Skin of body (tissue), 2 donors: ENCODE results near the gene S100PBP. TPM values are rescaled to one million over a fixed set of nuclear protein-coding genes. Genes with fewer than 3 reads are reported as not detected.
"Not testable (repeated sequence)": the region's sequence is repeated elsewhere in the genome, so short reads cannot be mapped to it uniquely, and the experiment has no call there.

Experiments
- DNase-seq: peaks from one replicate; lab custom pipeline; 2025; lab: John Stamatoyannopoulos, UW
- total RNA-seq: library from RNA; depleted of rRNA; stranded (reverse); fragments of >200 nt; gene quantifications from one replicate; pipeline ENCODE4 v1.2.3, GENCODE V29; 2014

S100PBP gene
- total RNA-seq, 1 donor from 2014 or later: 29.7 TPM

- DNase-seq: no peak
Measured at GRCh38 chr1:32784817-32785216, 32.6 kb upstream of the S100PBP start.

- DNase-seq: peak; percentile 3
Measured at GRCh38 chr1:32786856-32787255, 30.6 kb upstream of the S100PBP start.

- not testable (repeated sequence) for DNase-seq
Measured at GRCh38 chr1:32789356-32789755, 28.1 kb upstream of the S100PBP start.

DNA sequence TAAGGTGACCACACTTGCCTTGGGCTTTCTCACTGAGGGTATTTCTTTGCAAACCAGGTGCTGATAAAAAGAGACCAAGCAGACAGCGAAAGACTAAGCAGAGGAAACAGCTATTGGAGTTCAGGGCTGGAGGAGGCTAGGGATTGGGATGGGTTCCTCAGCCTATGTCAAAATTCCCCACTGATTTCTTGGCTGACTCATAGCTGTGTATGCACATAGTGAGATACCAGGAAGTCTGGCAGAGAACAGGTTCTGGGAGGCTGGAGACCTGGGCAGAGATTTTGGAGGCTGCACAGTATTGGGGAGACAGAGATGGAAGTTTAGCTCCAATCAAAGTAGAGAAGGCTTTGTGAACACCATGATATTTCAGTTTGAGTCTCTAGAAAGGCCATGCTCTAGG, 25.6 kb upstream of the S100PBP start:
- no peak for DNase-seq

GRCh38 chr1:32795763-32796162, 21.7 kb upstream of the S100PBP start:
- DNase-seq: not testable (repeated sequence)

DNA sequence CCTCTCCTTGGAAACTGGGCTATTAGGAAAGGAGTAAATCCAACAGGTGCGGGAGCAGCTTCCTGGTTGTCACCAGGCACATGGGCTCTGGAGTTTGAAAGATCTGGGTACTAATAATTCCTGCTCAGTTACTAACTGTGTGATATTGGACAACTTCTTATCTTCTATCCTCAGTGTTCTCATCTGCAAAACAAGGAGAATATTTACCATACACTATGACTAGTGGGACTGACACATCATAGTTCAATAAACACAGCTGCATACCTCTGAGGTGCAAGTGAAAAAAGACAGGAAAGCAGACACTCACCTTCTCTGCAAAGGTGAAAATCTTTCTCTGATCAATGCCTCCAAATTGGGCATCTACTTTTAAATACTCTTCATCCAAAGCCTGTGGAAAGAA, 20.0 kb upstream of the S100PBP start:
- no peak for DNase-seq

DNA sequence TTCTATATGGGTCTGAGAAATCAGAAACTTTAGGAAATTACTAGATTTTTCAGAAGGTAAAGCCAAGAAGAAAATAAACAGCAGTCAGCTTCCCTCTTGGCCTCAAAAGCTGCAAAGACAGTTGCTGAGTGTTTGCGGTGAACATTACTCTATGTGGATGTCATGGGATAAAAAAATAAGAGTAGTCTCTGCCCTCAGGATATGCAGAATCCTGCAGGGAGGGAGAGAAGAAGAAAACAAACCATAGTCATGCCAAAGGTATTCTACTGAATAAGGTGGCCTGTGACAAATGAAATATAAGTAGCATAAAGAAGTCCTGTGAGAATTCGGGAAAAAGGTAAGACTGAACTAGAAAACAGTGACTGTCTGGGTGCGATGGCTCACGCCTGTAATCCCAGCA, 19.3 kb upstream of the S100PBP start:
- no peak for DNase-seq

- no peak for DNase-seq
Measured at GRCh38 chr1:32798679-32799416, 18.6 kb upstream of the S100PBP start.

DNA sequence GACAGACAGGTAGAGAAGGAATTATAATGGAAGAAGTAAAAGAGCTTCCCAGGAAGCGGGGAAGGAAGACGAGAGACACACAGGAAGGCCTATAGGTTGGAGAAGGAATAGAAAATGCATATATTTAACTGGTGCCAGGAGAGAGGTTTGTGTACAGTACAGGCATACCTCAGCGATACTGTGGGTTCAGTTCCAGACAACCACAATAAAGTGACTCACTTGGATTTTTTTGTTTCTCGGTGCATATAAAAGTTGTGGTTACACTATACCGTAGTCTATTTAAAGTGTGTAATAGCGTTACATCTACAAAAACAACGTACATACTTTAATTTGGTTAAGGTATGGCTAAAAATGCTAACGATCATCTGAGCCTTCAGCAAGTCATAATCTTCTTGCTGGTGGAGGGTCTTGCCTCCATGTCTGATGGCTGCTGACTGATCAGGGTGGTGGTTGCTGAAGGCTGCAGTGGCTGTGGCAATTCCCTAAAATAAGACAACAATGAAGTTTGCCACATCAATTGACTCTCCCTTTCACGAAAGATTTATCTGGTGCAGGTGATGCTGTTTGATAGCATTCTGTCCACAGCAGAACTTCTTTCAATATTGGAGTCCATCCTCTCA, 16.2 kb upstream of the S100PBP start:
- DNase-seq: no peak

DNA sequence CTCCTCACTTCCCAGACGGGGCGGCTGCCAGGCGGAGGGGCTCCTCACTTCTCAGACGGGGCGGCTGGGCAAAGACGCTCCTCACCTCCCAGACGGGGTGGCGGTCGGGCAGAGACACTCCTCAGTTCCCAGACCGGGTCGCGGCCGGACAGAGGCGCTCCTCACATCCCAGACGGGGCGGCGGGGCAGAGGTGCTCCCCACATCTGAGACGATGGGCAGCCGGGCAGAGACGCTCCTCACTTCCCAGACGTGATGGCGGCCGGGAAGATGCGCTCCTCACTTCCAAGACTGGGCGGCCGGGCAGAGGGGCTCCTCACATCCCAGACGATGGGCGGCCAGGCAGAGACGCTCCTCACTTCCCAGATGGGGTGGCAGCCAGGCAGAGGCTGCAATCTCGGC, 13.0 kb upstream of the S100PBP start:
- not testable (repeated sequence) for DNase-seq

DNA sequence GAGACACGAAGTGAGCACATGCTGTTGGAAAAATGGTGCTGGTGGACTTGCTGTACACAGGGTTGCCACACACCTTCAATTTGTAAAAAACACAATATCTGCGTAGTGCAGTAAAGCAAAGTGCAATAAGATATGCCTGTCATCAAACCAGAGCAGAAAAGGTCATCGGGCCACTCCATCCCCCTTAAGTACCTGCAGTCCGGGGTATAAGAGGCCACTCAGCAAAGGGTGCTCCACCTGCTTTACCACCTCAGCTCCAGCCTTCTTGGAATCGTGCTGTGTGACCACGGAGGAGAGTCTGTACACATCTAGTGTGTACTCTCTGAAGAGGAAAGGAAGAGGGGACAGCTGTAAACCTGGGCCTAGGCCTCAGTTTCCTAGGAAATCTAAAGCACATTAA, 11.2 kb upstream of the S100PBP start:
- no peak for DNase-seq

DNA sequence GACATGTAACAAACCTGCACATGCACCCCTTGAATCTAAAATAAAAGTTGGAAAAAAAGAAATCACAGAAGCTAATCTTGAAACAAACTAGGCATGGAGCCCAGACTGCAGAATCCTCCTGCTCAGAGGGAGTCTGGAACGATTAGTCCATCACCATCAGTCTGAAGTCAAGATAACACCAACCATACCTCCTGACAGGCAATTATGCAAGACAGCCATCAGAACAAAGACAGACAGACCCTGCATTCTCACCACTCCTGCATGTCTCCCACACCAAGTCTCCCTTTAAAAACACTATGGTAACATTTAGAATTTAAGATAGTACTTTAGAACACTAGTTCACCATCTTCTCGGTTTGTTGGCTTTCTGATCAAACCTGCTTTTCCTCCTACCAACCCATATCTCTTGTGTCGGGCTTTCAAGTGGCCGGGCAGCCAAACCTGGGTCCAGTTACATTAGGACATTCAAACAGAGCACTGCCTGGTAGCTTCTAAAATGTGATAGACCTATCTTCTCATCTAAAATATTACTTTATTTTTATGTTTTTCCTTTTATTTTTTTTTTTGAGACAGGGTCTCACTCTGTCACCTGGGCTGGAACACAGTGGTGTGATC, 10.4 kb upstream of the S100PBP start:
- DNase-seq: no peak

- DNase-seq: no peak
Measured at GRCh38 chr1:32808580-32808979, 8.9 kb upstream of the S100PBP start.

DNA sequence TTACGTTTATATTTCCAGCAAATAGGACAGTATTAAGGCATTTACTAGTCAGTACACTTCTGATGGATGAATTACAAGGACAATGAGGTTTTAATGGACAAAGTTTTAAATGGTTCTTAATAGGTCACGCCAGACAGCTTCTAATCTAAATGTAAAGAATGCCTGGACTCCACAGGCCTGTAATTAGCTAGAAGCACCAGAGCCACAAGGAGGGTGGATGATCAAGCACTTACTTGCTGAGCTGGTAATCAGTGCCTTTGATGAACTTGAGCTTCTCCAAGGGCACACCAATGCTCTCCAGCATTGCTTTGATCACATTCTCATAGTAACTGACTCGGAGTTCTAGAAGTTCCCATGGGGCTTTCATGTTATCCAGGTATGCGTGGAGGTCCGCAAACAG, 7.1 kb upstream of the S100PBP start:
- no peak for DNase-seq

DNA sequence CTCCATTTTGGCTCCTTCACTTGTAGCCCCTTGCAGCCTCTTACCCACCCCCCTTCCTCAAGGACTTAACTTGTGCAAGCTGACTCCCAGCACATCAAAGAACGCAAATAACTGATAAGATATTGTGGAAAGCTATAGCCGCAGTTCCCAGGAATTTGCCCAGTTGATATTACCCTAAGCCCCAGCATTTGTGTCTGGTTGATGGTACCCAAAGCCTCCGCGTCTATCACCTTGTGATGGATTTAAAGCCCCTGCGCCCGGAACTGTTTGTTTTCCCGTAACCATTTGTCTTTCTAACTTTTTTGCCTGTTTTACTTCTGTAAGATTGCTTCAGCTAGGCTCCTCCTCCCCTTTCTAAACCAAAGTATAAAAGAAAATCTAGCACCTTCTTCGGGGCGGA, 6.2 kb upstream of the S100PBP start:
- DNase-seq: no peak

DNA sequence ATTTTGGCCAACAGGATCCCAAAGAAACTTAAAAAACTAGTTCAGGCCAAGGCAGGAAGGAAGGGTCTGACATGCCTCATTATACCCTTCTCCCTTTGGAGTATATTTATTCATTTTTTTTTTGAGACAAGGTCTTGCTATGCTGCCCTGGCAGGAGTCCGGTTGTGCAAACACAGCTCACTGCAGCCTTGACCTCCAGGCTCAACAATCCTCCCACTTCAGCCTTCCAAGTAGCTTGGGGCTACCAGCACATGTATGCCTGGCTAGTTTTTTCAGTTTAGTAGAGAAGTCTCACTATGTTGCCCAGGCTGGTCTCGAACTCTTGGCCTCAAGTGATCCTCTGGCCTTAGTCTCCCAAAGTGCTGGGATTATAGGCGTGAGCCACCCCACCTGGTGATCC, 5.5 kb upstream of the S100PBP start:
- DNase-seq: no peak

DNA sequence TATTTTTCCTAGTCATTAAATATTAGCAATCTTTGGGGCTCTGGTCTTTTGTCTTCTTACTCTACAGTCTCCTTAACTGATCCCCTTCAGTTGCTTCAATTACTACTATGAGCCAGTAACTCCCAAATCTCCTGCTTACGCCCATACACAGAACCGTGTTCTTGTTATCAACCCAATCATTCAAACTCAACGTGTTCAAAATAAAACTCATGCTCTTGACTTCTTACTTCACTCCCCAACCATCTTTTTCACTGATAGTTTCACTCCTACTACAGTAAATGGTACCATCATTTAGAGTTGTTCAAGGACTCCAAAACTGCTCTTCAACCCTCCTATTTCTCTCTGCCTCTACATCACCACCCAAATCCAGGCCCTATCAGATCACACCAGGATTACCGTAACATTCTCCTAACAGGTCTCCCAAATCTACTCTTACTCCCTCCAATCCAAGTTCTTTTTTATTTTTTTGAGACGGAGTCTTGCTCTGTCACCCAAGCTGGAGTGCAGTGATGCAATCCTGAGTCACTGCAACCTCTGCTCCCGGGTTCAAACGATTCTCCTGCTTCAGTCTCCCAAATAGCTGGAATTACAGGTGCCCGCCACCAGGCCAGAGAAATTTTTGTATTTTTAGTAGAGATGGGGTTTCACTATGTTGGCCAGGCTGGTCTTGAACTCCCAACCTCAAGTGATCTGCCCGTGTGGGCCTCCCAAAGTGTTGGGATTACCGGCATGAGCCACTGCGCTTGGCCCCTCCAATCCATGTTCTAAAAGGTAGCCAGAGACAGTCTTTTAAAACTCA, 3.3 kb upstream of the S100PBP start:
- DNase-seq: no peak

- peak; percentile 11 for DNase-seq
Measured at GRCh38 chr1:32816676-32817158, 736 bp upstream of the S100PBP start.

- peak; percentile 53 for DNase-seq
Measured at GRCh38 chr1:32817815-32818786, 648 bp downstream of the S100PBP start.

DNA sequence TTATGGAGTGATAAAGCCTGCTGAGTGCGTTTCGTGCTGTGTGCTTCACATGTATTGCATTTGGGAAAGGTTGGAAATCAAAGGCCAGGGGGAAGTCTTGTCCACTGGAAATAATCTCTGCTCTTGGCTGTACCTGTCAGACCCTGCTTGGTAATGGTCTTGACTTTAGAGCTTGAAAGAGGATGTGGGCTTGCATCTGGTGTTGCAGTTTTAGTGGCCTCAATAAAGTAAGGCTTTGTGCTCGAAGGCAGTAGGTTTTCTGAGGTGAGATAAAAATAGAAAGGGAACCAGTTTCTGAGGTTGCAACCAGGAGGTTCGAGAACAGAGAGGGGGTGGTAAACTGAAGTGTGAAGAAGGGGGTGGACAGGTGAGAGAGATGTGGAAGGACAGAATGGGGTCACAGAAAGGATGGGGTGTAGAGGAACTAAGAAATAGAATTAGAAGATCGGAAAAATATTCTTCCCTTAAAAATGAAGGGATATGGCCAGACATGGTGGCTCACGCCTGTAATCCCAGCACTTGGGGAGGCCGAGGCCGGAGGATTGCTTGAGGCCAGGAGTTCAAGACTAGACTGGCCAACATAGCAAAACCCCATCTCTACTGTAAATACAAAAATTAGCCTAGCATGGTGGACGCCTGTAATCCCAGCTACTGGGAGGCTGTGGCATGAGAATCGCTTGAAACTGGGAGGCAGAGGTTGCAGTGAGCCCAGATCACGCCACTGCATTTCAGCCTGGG, 1.5 kb downstream of the S100PBP start:
- no peak for DNase-seq
